ENCODE data around the gene CDH23.

DNA sequence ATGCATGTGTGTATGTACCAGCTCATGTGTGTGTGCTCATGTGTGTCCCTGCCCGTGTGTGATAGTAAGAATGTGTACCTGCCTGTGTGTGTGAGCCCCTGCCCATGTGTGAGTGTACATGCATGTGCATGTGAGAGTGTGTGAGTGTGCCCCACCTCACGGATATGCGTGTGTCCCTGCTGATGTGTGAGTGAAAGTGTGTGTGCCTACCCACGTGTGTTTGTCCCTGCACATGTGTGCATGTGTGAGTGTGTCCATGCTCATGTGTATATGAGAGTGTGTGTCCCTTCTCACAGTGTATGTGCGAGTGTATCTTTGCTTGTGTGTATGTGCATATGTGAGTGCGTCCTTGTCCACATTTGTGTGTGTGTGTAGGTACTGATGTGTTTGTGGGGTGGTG, 69.6 kb downstream of the CDH23 start:
- TF ChIP-seq CTCF (IDR thresholded peaks at IDR 0.05) (no peak), POLR2AphosphoS5 (IDR thresholded peaks at IDR 0.05) (no peak)

Measured in transverse colon (tissue), 4 donors.